Colonic mucosa (tissue), 4 donors: ENCODE data around the gene DAB1. TPM values are rescaled to one million over a fixed set of nuclear protein-coding genes. Genes with fewer than 3 reads are reported as not detected.

Experiments
- DNase-seq: peaks from one replicate; pipeline ENCODE4 v3.0.0-alpha.2; 2020
- H3K27ac ChIP-seq: fragments of 200-600 bp; one replicate; pipeline ENCODE4 v1.8.0; 2021
- H3K27me3 ChIP-seq: fragments of 200-600 bp; one replicate; pipeline ENCODE4 v1.8.0; 2021
- H3K36me3 ChIP-seq: fragments of 200-600 bp; one replicate; pipeline ENCODE4 v1.8.0; 2021
- H3K4me1 ChIP-seq: fragments of 200-600 bp; one replicate; pipeline ENCODE4 v1.8.0; 2021; ENCODE audit warnings: mild to moderate bottlenecking
- H3K4me3 ChIP-seq: fragments of 200-600 bp; one replicate; pipeline ENCODE4 v1.8.0; 2021
- H3K9ac ChIP-seq, 2 donors: one replicate each; pipeline ENCODE4 v1.7.0; 2013; ENCODE audit warnings: control low read depth in 2 of 2, low read depth in 2 of 2, low read length in 2 of 2
- H3K9me3 ChIP-seq: fragments of 200-600 bp; one replicate; pipeline ENCODE4 v1.8.0; 2021
- CTCF ChIP-seq: fragments of 200-600 bp; IDR thresholded peaks from one replicate; pipeline ENCODE4 v1.8.0; 2022; ENCODE audit warnings: antibody characterized with exemption, mild to moderate bottlenecking
- intact Hi-C: fragments of 100-400 bp; cut with DNase I; formaldehyde crosslinking; loops from one replicate; pipeline ENCODE4 v1.14.1; 2022
- total RNA-seq, 2 donors: library from RNA; stranded (reverse); fragmentation: NEBNext Ultra II Directional in 1 of 2; extraction: Animal tissue kit (Norgen Biotek cat#: 25700) in 1 of 2; gene quantifications; one replicate each; pipeline ENCODE4 v1.2.1, GENCODE V29; 2021
- donor health status: healthy.
- donor health status: DM: no; HTN: no; CAD: no.
- donor health status: DM: no; HTN: no; CAD: no.

Gene DAB1
- total RNA-seq, 2 donors from 2014 or later, result 0.42 TPM; not detected in 1

DNA sequence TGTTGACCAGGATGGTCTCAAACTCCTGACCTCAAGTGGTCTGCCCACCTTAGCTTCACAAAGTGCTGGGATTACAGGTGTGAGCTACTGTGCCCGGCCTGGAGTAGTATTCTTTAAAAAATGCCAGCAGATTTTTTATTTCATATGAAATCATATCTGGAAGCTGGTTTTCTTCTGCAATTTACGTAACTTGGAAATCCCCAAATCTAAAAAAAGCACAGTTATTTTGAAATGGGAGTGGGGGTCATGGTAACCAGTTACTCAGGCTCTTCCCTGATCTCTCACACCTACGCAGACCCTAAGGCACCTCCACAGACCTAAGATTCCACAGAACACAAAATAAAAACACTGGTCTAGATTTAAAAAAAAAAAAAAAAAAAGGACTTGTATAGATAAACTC lies 219.8 kb downstream of the DAB1 start:
- no peaks in the 10 kb centered on the region for H3K9me3 ChIP-seq
- intact Hi-C loops, result no loop called here
- H3K27me3 ChIP-seq, result no peaks in the 10 kb centered on the region
- H3K9ac ChIP-seq, result no peak overlapping the region
- H3K4me3 ChIP-seq, result no peak overlapping the region
- TF ChIP-seq CTCF, result no peak
- no peaks in the 10 kb centered on the region for H3K36me3 ChIP-seq
- DNase-seq, result no peak
- no peaks in the 10 kb centered on the region for H3K4me1 ChIP-seq
- no peak overlapping the region for H3K27ac ChIP-seq

GRCh38 chr1:57202241-57202640 lies 221.6 kb downstream of the DAB1 start:
- Histone ChIP-seq H3K4me3 (no peak overlapping the region), H3K9ac (no peak overlapping the region), H3K27me3 (no peaks in the 10 kb centered on the region), H3K27ac (no peak overlapping the region), H3K9me3 (no peaks in the 10 kb centered on the region), H3K4me1 (no peaks in the 10 kb centered on the region), H3K36me3 (no peaks in the 10 kb centered on the region)
- no peak for DNase-seq
- TF ChIP-seq CTCF, result no peak
- intact Hi-C loops, result no loop called here

- H3K9me3 ChIP-seq, result no peaks in the 10 kb centered on the region
- intact Hi-C loops, result no loop called here
- H3K27me3 ChIP-seq, result no peaks in the 10 kb centered on the region
- H3K36me3 ChIP-seq, result no peaks in the 10 kb centered on the region
- H3K9ac ChIP-seq, result no peak overlapping the region
- no peak for DNase-seq
- H3K27ac ChIP-seq, result no peak overlapping the region
- H3K4me1 ChIP-seq, result no peaks in the 10 kb centered on the region
- no peak overlapping the region for H3K4me3 ChIP-seq
- TF ChIP-seq CTCF, result no peak
These were observed 224.9 kb downstream of the DAB1 start for GRCh38 chr1:57198912-57199311.

- Histone ChIP-seq H3K9me3 (no peaks in the 10 kb centered on the region), H3K4me3 (no peak overlapping the region), H3K27me3 (no peaks in the 10 kb centered on the region), H3K27ac (no peak overlapping the region), H3K4me1 (no peaks in the 10 kb centered on the region), H3K9ac (no peak overlapping the region), H3K36me3 (no peaks in the 10 kb centered on the region)
- intact Hi-C loops, result no loop called here
- no peak for TF ChIP-seq CTCF
- DNase-seq, result no peak
These were observed 228.4 kb downstream of the DAB1 start for GRCh38 chr1:57195436-57195941.

DNA sequence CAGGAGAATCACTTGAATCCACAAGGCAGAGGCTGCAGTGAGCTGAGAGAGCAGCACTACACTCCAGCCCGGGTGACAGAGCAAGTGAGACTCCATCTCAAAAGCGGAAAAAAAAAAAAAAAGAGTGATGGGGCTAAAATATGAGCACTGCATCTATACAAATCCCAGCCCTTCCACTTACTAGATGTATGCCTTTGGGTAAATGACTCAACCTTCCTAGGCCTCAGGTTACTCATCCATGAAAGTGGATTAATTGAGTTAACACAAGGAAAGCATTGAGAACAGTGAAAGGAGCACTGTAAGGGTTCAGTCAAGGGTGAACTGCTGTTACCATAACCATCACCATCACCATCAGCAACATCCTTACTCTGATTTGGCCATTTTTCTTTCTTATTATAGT lies 231.6 kb downstream of the DAB1 start:
- no peak for TF ChIP-seq CTCF
- intact Hi-C loops, result no loop called here

More for the DNA sequence above, 231.6 kb downstream of the DAB1 start:
- Histone ChIP-seq H3K9ac (no peak overlapping the region), H3K4me3 (no peak overlapping the region), H3K36me3 (no peaks in the 10 kb centered on the region), H3K4me1 (no peaks in the 10 kb centered on the region), H3K9me3 (no peaks in the 10 kb centered on the region), H3K27ac (no peak overlapping the region), H3K27me3 (no peaks in the 10 kb centered on the region)
- DNase-seq, result no peak
